DMS53 treated with DMSO at 0.1 percent for 48 hours (cell line): ENCODE results near the gene CCR5AS.
"Not testable (repeated sequence)": the region's sequence is repeated elsewhere in the genome, so short reads cannot be mapped to it uniquely, and the experiment has no call there.

Experiments used
- DNase-seq: peaks from one replicate; lab custom pipeline; 2025; ENCODE audit not compliant: unreplicated experiment; lab: John Stamatoyannopoulos, UW

Gene CCR5AS

DNA sequence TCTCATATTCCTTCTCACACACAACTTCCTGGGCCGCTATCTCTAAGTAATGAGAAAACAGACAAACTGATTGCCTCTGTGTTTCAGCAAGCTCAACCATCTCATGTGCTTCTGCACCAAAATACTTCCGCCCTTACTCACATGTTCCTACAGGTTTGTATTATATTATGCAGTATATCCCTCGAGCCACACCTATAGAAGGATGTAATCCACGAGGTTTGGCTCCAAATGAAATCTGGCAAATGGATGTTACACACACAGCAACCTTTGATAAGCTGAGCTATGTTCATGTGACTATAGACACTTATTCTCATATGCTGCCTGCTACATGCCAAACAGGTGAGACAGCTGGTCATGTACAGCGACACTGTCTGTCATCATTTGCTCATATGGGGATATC is 22.8 kb upstream of the CCR5AS start:
- DNase-seq, result no peak

DNA sequence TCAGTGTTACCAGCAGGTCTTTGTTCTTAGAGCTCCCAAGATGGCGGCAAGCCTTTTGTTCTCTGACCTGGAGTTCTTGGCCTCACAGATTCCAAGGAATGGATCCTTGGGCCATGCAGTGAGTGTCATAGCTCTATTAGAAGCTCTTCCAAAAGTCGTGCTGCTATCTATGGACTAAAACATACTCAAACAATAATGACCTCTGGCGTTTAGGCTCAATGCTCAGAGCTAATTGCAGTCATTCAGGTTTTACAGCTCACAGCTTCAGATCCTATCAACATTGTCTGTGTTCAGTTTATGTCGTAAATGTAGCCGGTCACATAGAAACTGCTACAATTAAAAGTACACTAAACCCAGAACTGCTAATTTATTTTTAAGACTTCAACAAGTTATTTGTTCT is 22.4 kb upstream of the CCR5AS start:
- DNase-seq, result no peak

DNA sequence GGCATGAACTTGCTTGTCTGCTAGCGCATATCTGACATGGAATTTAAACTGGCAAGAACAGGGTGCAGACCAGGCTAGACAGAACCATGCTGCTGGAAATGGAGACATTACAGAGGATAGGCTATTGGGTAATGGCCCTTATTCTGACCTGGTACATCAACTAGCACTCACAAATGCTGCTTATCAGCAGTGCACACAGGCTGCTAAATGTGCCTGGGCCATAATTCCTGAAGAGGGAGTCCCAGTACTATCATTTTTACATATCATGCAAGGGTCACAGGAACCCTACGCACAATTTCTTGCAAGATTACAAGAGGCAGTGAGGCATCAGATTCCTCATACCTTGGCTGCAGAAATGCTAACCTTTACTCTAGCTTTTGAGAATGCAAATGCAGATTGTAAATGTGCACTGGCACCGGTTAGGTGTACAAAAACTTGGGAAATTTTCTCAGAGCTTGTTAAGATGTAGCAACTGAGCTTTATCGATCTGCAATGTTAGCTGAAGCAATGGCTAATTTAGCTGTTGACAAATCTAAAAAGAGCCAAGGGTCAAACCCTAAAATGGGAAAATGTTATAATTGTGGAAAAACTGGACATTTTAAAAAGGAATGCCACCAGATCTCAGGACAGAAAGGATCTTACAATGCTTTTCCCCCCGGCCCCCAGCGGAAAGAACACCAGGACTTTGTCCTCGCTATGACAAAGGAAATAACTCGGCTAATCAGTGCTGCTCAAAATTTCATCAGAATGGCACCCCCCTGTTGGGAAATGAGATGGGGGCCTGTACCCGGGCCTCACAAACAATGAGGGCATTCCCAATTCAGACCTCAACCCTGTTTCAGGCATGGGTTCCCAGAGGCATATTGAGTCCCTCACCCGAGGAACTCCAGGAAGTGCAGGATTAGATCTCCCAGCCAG is 21.3 kb upstream of the CCR5AS start:
- no peak for DNase-seq

DNA sequence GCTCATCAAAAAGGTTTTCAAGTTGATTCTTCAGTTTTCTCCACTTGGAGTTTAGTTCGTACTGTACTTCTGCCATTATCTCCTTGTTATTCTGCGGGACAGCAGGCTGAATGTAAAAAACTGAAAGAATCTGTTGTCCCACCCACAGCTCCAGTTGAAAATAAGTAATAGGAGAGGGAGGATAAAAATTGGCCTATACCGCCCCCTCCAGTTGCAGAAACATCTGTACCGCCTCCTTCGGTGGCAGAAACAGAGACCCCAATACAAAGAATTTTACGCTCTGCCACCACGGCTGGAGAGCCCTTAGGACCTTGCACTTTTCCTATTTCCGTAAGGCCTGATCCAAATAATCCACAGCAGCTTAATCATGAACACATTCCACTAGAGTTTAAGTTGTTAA is 20.5 kb upstream of the CCR5AS start:
- DNase-seq, result not testable (repeated sequence)

DNA sequence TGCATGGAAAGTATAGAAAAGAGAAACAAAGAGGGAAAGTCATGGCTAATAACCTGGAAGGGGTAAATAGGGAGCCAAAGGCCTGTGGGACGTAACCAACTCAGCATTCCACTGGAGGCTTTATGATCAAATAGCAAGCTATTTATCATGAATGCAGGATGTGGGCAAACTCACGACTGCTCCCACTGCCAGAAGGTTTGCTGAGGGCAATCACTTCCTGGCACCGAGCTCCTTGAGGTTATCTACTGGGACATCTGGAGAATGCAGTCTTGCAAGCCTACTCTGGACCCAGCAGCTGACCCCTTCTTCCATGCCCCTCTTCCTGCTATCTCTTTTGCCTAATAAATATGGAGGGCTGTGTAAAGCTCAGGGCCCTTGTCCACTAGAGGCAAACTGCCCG is 19.6 kb upstream of the CCR5AS start:
- not testable (repeated sequence) for DNase-seq

DNA sequence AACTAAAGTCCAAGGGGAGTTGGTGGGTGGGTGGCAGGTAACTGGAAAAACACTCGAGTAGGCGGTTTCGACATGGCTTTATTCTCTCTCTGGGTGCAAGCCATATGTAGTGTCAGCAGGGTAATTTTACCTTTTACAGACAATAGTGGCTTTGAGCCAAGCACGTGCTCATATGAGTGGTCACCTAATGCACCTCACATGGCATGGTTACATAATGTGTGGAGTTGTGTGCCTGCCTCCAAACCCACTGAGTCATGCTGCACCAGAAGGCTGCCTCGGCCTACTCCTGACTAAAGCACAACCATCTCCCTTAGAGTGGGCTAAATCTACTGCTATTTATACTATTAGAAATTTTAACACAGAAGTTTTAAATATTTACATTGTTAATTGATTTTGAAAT is 16.7 kb upstream of the CCR5AS start:
- DNase-seq, result no peak

DNA sequence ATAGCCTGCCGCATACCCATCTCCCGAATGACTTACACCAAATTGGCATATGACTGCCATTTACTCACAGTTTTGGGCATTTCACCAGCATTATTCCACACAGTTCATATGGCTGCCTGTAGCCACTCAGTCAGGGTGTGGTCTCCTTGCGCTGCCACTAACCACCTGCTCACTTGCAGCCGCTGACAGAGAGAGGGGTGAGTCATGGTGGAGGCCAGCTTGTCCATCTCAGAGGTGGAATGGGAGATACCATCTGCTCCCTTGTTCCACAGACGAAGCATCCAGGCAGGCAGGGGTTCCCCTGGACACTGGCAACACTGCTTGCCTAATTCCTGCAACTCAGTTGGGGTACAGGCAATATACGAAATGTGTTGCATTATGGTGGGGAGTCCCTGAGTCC is 15.8 kb upstream of the CCR5AS start:
- peak; percentile 47 for DNase-seq

DNA sequence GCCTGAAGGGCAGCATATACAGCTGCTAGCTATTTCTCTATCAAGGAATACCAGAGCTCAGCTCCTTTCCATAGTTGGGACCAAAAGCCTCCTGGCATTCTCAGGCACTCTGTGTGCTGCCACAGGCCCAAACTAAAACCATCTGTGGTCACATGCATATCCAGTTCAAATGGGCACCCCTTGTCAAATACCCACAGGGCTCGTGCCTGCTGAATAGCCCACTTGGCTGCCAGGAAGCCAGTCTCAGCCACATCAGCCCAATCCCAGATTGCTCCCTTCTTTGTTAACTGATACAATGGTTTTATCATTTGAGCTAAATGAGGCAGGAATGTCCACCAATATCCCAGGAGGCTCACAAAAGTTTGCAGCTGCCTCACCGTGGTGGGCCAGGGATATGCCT is 14.1 kb upstream of the CCR5AS start:
- DNase-seq, result no peak

DNA sequence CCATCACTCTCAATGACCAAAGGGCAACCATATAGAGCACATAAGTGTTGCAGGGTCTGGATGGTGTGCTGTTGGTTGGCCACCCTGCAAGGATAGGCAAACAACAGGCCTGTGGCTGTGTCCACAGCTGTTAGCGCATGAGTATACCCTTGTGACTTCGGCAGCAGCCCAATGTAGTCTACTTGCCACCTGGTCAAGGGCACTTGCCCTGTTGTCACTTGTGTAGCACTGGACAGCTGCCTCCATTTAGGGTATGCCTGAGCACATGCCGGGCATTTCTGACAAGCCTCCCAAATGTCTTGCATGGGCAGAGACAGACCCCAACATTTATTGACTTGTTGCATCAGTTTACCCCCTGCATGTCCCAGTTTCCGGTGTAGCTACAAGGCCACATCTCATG is 12.9 kb upstream of the CCR5AS start:
- no peak for DNase-seq

DNA sequence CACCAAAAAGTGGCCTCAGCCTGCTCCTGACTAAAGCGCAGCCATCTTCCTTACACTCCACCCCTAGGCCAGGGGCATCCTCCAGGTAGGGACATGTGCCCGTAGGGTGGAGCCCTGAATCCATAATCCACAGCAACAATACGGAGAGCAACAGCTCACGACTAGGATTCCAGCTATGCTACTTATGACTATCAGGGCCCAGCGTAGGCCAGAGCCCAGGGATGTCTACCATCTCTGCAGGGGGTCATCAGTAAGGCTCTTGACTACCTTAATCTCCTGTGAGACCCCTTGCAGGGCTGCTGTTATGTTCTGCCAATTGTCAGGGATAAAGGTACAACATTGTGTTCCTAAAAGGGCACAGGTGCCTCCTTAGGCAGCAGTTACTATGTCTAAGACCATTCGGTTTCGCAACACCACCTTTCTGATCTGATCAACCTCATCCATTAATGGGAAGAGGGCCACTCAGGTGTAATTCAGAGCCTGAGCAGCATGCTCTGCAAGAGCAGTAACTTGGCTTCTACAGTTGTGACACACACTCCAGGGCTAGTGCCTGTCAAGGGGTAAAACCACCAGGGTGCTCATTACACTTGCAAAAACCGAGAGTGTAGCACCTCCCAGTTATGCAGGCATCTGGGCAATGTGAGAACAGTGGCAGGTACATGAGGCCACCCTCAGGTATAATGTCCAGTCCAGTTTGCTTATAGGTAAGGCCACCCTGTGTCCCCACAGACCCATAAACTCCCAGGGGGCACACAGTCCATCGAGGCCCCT is 11.2 kb upstream of the CCR5AS start:
- no peak for DNase-seq

DNA sequence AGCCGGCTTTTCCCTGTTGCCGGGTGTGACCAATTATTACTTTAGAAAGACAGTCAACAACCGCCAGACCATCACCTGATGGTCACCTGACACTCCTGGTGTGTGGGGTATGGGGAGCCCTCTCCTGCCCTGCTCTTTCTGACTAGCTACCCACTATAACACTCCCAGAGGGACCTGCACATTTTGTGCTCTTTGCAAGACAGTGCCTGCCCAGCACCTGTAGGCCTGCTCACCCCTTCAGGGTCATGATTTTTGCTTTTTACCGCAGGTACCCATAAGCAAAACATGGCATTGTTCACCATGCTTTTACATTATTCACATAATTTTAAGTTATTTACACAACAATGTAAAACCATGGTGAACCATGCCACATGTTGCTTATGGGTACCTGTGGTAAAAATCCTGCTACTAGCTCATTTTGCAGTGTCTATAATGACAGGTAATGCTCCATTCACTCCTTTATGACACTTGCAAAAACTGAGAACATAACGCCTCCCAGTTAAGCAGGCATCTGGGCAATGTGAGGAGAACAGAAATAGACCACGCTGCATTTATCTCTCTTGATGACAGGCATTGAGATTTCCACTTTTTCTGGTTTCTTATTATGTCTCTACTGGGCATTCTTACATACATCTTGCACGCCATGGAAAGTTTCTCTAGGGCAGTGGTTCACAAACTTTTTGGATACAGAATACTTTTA is 10.1 kb upstream of the CCR5AS start:
- no peak for DNase-seq

DNA sequence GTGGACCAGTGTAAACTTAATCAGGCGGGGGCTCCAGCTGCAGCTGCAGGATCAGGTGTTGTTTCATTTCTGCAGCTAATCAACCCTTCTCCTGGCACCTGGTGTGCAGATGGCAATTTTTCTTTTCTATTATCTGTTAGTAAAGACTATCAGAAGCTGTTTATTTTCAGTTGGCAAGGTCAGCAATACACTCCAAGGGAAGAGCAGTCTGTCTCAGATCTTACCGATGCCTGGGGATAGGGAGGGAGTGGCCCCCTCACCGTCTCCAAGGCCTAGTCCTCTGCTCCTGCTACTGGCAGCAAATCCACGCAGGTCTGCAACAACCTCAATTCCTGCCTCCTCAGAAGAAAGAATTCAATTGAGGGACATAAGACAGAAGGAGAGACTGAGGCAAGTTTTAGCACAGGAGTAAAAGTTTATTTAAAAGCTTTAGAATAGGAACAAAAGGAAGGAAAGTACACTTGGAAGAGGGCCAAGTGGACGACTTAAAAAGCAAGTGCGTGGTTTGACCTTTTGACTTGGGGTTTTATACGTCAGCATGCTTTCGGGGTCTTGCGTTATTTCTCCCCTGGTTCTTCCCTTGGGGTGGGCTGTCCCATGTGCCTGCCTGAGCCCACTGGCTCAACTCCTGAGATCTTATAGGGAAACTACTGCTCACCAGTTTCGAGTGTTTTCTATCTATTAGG is 9.4 kb upstream of the CCR5AS start:
- no peak for DNase-seq

DNA sequence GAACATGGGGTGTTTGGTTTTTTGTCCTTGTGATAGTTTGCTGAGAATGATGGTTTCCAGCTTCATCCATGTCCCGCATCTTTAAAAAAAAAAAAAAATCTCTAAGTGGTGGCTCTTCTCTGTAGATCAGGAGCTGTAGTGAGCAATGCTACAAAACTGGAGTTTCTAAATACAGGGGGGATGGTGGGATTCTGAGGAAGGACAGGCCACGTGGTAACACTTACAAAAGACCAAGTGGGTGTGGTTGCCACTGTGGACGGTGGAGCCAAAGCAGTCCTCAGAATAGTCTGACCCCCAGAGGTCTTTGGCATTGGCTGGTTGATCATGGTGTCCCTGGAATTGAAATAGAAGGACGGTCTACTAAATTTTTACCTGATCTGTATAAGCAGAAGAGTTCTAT is 7.9 kb upstream of the CCR5AS start:
- DNase-seq, result no peak

DNA sequence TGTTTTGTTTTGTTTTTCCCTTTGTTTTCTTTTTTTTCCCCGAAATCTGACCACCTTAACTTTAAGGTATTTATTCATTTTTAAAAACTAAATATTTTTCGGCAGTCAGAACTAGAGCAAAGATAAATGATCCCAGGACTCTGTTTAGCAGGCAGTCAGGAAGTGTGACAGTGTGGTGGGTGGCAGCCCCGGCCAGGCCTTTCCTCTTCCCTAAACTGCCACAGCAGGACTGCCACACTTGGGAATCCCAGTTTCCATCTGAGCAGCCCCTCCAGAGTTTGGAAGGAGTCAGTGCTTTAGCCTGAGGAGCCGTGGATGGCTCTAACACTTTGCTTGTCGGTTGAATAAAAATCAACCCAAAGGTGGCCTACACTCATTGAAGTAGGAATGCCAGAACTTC is 7.1 kb upstream of the CCR5AS start:
- no peak for DNase-seq

DNA sequence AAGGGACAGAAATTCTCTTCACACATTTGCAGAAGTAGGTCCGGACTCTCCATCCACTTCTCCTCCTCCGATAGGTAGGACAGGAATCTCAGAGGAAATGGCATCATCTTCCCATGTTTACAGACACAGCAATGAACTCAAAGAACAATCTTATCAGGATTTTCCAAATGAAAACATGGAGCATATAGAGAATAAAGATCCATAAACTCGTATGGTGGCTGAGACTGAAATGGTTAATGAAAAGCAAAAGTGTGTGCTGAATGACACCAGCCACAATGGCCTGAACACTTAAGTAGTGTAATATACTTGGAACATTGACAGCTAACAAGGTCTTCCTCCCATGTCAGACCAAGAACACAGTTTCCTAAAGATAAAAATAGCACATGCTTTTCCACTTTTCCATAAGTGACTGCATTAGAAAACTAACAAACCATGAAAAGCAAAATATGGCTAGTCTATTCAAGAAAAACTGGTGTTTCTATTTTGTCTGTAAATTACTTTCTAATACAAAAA is 6.0 kb upstream of the CCR5AS start:
- no peak for DNase-seq

DNA sequence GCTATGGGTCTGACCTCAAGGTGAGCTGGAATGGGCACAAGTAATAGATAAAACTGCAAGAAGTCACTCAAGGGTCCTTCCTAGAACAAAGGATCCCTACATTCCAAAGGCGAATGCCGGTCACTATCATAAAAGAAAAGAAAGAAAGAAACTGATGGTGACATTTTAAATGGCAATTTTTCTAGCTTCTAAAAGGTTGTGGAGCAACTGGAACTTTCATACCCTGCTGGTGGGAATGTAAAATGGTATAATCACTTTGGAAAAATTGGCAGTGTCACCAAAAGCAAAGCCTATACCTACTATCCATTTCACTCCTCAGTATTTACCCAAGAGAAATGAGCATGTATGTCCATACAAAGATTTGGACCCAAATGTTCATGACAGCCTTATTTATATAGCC is 4.4 kb upstream of the CCR5AS start:
- no peak for DNase-seq

DNA sequence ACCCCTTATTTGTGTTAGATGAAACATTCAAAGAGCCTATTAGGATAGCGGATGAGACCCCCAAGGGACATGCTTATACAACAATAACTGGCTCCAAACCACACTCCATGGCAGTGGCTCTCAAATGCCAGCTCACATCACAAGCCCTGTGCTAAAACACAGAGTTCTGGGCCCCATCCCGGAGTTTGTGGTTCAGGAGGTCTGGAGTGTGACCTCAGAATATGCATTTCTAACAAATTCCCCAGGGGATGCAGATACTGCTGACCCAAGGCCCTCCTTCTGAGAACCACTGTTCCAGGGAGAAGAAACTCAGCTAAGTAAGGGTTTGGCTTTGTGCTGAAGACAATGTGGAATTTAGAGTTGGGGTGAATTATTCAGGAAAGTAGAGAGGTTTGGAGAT is 3.8 kb upstream of the CCR5AS start:
- DNase-seq, result no peak

DNA sequence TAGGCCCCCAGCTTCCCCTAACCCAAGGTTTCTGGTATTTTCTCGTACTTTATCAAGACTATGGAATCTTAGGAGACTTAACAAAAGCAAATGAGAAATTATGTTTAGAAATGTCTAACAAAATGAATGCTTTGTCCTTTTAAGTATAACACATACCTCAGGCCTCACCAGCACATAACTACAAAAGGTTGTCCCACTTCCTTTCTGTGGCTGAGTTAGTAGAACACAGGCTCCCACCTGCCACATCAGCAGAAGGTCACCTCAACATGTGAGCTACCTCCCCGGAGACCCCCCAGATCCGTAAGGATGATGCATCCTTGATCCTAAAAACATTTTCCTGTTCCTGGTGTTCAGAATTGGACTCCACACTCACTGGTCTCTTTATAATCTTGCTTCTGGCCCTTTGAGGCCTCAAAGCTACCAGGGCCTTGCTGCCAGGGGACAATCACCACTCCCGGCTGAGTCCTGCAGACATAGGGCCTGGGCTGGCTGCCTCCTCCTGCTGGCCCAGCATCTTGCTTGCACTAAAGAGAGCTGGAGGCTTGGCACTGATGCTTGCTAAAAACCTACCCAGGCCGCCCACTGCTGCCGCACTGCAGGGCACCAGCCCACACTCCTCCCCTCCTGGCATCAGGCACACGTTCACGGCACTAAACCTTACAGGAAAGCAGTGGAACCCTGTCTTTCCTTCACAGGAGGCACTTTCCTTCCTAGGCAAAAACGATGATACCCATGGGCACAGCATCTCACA is 3.0 kb upstream of the CCR5AS start:
- no peak for DNase-seq

DNA sequence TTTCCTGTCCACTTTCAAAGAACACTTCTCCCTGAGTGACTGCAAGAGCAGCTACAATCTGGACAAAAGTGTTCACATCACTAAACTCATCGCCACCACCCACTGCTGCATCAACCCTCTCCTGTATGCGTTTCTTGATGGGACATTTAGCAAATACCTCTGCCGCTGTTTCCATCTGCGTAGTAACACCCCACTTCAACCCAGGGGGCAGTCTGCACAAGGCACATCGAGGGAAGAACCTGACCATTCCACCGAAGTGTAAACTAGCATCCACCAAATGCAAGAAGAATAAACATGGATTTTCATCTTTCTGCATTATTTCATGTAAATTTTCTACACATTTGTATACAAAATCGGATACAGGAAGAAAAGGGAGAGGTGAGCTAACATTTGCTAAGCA is 2.0 kb upstream of the CCR5AS start:
- no peak for DNase-seq

DNA sequence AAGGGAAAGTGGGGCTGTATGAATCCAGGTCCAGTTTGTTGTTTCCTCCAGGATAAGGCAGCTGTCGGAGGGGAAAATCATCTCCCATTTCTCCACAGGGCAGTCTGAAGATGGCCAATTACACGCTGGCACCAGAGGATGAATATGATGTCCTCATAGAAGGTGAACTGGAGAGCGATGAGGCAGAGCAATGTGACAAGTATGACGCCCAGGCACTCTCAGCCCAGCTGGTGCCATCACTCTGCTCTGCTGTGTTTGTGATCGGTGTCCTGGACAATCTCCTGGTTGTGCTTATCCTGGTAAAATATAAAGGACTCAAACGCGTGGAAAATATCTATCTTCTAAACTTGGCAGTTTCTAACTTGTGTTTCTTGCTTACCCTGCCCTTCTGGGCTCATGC is 1.1 kb upstream of the CCR5AS start:
- DNase-seq, result no peak
